Keratinocyte (primary cell): ENCODE measurements around the gene KLHDC4.

Experiments
- EZH2 ChIP-seq: IDR thresholded peaks from one replicate; pipeline ENCODE4 v1.6.1; 2012; ENCODE audit warnings: inconsistent platforms, mild to moderate bottlenecking, low read length, moderate library complexity
- TF ChIP-seq, protein P1 (sequence below), 3 experiments: IDR thresholded peaks in 1 of 3; conservative IDR thresholded peaks in 1 of 3; optimal IDR thresholded peaks in 1 of 3; 2 replicates in 2 of 3; 3 replicates in 1 of 3; pipeline versions ENCODE3 to v1.5.1; 2011; ENCODE audit warnings: low read length in 3 of 3, mild to moderate bottlenecking in 3 of 3, moderate library complexity in 2 of 3, control low read depth in 1 of 3, inconsistent platforms in 1 of 3; ENCODE audit not compliant: insufficient read depth in 2 of 3; ENCODE audit errors: extremely low read depth in 1 of 3

DNA sequence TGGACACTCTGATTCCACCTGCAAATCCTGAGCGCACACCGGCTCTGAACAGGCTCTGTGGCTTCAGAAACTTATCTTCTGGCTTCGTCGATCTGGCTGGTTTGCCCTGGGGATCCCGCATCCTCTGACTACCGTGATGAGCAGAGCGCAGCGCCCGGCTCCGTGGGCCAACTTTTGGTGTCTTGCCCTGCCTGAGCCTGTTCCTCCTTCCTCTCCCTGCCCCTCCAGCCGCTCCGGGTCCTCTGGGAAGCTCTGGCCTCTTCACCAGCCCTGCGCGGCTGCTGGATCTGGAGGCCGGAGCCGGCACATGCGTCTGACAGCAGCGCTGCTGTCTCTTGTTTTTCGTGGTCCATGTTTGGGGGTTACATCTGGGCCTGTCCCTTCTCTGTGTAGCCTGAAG lies 97.8 kb downstream of the KLHDC4 start:
- TF ChIP-seq, protein P1, sequence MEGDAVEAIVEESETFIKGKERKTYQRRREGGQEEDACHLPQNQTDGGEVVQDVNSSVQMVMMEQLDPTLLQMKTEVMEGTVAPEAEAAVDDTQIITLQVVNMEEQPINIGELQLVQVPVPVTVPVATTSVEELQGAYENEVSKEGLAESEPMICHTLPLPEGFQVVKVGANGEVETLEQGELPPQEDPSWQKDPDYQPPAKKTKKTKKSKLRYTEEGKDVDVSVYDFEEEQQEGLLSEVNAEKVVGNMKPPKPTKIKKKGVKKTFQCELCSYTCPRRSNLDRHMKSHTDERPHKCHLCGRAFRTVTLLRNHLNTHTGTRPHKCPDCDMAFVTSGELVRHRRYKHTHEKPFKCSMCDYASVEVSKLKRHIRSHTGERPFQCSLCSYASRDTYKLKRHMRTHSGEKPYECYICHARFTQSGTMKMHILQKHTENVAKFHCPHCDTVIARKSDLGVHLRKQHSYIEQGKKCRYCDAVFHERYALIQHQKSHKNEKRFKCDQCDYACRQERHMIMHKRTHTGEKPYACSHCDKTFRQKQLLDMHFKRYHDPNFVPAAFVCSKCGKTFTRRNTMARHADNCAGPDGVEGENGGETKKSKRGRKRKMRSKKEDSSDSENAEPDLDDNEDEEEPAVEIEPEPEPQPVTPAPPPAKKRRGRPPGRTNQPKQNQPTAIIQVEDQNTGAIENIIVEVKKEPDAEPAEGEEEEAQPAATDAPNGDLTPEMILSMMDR (optimal IDR thresholded peaks at IDR 0.05 in 1 of 3, IDR thresholded peaks at IDR 0.05 in 1 of 3, conservative IDR thresholded peaks at IDR 0.05 in 1 of 3; ENCODE audit: extremely low read depth in 1 of 3, insufficient read depth in 2 of 3, low read length in 3 of 3), result no peak
- TF ChIP-seq EZH2, result no peak
